IMR-90 (cell line): ENCODE measurements around the gene ZNF609. TPM values are rescaled to one million over a fixed set of nuclear protein-coding genes. Genes with fewer than 3 reads are reported as not detected.

Source experiments
- ATAC-seq: fragments of 200-7000 bp; cut with Tn5 transposase; 2 replicates; pipeline ENCODE4 v1.9.1; 2020; ENCODE audit warnings: low read depth, mild to moderate bottlenecking, moderate library complexity
- BruUV-seq: library from RNA; stranded (reverse); fragments of 400-500 nt; replicated peaks from 2 replicates; lab custom pipeline; 2021; lab: Mats Ljungman, UMichigan
- CTCF ChIA-PET: fragments of 300-600 bp; formaldehyde crosslinking; extraction: SDS; loops from one replicate; lab custom pipeline; 2021; ENCODE audit warnings: antibody characterized with exemption; lab: Yijun Ruan, JAX
- POLR2A ChIA-PET: fragments of 300-600 bp; sonication (Branson Sonifier 250); formaldehyde crosslinking; loops from one replicate; lab custom pipeline; 2022; ENCODE audit warnings: antibody characterized with exemption; ENCODE audit not compliant: unreplicated experiment; lab: Charles Lee
- DNase-seq: peaks from one replicate; pipeline ENCODE4 v3.0.0; 2013
- H2AFZ ChIP-seq: replicated peaks from 2 replicates; pipeline ENCODE3; 2013; ENCODE audit warnings: low read length, mild to moderate bottlenecking; ENCODE audit not compliant: poor library complexity
- H2AK5ac ChIP-seq: 2 replicates; pipeline ENCODE4 v1.6.1; 2013; ENCODE audit warnings: low read depth, low read length, inconsistent platforms
- H2AK9ac ChIP-seq: replicated peaks from 2 replicates; pipeline ENCODE3; 2013; ENCODE audit warnings: mild to moderate bottlenecking, low read depth, low read length, moderate library complexity; ENCODE audit not compliant: poor library complexity
- H2BK120ac ChIP-seq: 2 replicates; pipeline ENCODE4 v1.6.1; 2013; ENCODE audit warnings: low read depth, low read length, inconsistent platforms
- H2BK15ac ChIP-seq: 3 replicates; pipeline ENCODE4 v1.6.1; 2013; ENCODE audit warnings: low read depth, low read length, inconsistent platforms
- H2BK20ac ChIP-seq: 2 replicates; pipeline ENCODE4 v1.6.1; 2013; ENCODE audit warnings: low read depth, mild to moderate bottlenecking, inconsistent platforms, low read length, moderate library complexity
- H2BK5ac ChIP-seq: 2 replicates; pipeline ENCODE4 v1.6.1; 2013; ENCODE audit warnings: mild to moderate bottlenecking, low read depth, low read length, inconsistent platforms; ENCODE audit not compliant: poor library complexity, severe bottlenecking
- H3K14ac ChIP-seq: replicated peaks from 2 replicates; pipeline ENCODE4 v1.6.1; 2013; ENCODE audit warnings: low read depth, low read length, inconsistent platforms
- H3K18ac ChIP-seq: 2 replicates; pipeline ENCODE4 v1.6.1; 2013; ENCODE audit warnings: low read depth, low read length, control low read depth
- H3K23ac ChIP-seq: 2 replicates; pipeline ENCODE4 v1.6.1; 2013; ENCODE audit warnings: low read depth, low read length, inconsistent platforms
- H3K27ac ChIP-seq: 2 replicates; pipeline ENCODE4 v1.5.1; 2013; ENCODE audit warnings: mild to moderate bottlenecking, control low read depth, low read length; ENCODE audit not compliant: insufficient read depth
- H3K27me3 ChIP-seq: 2 replicates; pipeline ENCODE4 v1.6.1; 2013; ENCODE audit warnings: low read length; ENCODE audit not compliant: control insufficient read depth, insufficient read depth
- H3K36me3 ChIP-seq: 2 replicates; pipeline ENCODE4 v1.6.1; 2013; ENCODE audit warnings: low read length, mixed read lengths; ENCODE audit not compliant: control insufficient read depth, insufficient read depth
- H3K4ac ChIP-seq: 2 replicates; pipeline ENCODE4 v1.6.1; 2013; ENCODE audit warnings: low read depth, low read length, inconsistent platforms
- H3K4me1 ChIP-seq: 2 replicates; pipeline ENCODE4 v1.6.1; 2013; ENCODE audit warnings: low read length, mixed read lengths; ENCODE audit not compliant: control insufficient read depth, insufficient read depth
- H3K4me2 ChIP-seq: 2 replicates; pipeline ENCODE4 v1.6.1; 2013; ENCODE audit warnings: low read depth, mild to moderate bottlenecking, control low read depth, low read length, moderate library complexity
- H3K4me3 ChIP-seq: 2 replicates; pipeline ENCODE4 v1.5.1; 2013; ENCODE audit warnings: low read depth, mild to moderate bottlenecking, control low read depth, low read length, moderate library complexity; ENCODE audit not compliant: insufficient read depth
- H3K56ac ChIP-seq: 2 replicates; pipeline ENCODE4 v1.6.1; 2013; ENCODE audit warnings: low read length, inconsistent platforms; ENCODE audit not compliant: insufficient read depth; ENCODE audit errors: extremely low read depth
- H3K79me1 ChIP-seq, 2 experiments: 2 replicates each; pipeline ENCODE4 v1.6.1; 2013; ENCODE audit warnings: low read length in 2 of 2, inconsistent platforms in 1 of 2, low read depth in 1 of 2
- H3K9ac ChIP-seq: 2 replicates; pipeline ENCODE4 v1.6.1; 2013; ENCODE audit warnings: low read depth, low read length, control low read depth
- H3K9me1 ChIP-seq: 2 replicates; pipeline ENCODE4 v1.6.1; 2013; ENCODE audit warnings: low read length, inconsistent platforms; ENCODE audit not compliant: insufficient read depth
- H3K9me3 ChIP-seq: 2 replicates; pipeline ENCODE4 v1.6.1; 2013; ENCODE audit warnings: low read length; ENCODE audit not compliant: control insufficient read depth, insufficient read depth
- H4K20me1 ChIP-seq: 2 replicates; pipeline ENCODE4 v1.6.1; 2013; ENCODE audit warnings: low read length, inconsistent platforms; ENCODE audit not compliant: insufficient read depth
- H4K5ac ChIP-seq: 2 replicates; pipeline ENCODE4 v1.6.1; 2013; ENCODE audit warnings: mild to moderate bottlenecking, low read depth, low read length, control low read depth
- H4K8ac ChIP-seq, 2 experiments: 2 replicates each; pipeline ENCODE4 v1.6.1; 2013; ENCODE audit warnings: low read depth in 2 of 2, low read length in 2 of 2, control low read depth in 1 of 2, inconsistent platforms in 1 of 2
- H4K91ac ChIP-seq: 2 replicates; pipeline ENCODE4 v1.6.1; 2013; ENCODE audit warnings: low read depth, low read length, inconsistent platforms; ENCODE audit not compliant: insufficient read depth
- BHLHE40 ChIP-seq: fragments of 150-350 bp; IDR thresholded peaks from 2 replicates; pipeline ENCODE4 v1.6.1; 2016; ENCODE audit warnings: mild to moderate bottlenecking, low read depth, low read length
- CHD1 ChIP-seq: IDR thresholded peaks from 2 replicates; pipeline ENCODE4 v1.6.1; 2012; ENCODE audit warnings: low read depth, low read length, improper control_type of control experiment
- MAZ ChIP-seq: IDR thresholded peaks from 2 replicates; pipeline ENCODE4 v1.6.1; 2012; ENCODE audit warnings: low read depth, mild to moderate bottlenecking, low read length, improper control_type of control experiment, moderate library complexity, borderline replicate concordance
- MXI1 ChIP-seq: IDR thresholded peaks from 2 replicates; pipeline ENCODE4 v1.6.1; 2012; ENCODE audit warnings: low read depth, mild to moderate bottlenecking, low read length, moderate library complexity, borderline replicate concordance
- NFE2L2 ChIP-seq: fragments of 150-350 bp; IDR thresholded peaks from 2 replicates; pipeline ENCODE4 v1.6.1; 2016; ENCODE audit warnings: low read depth, mild to moderate bottlenecking, low read length
- RAD21 ChIP-seq: IDR thresholded peaks from 2 replicates; pipeline ENCODE4 v1.6.1; 2012; ENCODE audit warnings: low read length, improper control_type of control experiment
- RFX5 ChIP-seq: IDR thresholded peaks from 2 replicates; pipeline ENCODE4 v1.8.0; 2012; ENCODE audit warnings: low read depth, mild to moderate bottlenecking, low read length, moderate library complexity
- WGBS, 2 experiments: methylation state at CpG; one replicate each; pipeline versions ENCODE4 v1.1.5 to v1.1.7; 2013; ENCODE audit warnings: missing lambda C conversion rate in 2 of 2; ENCODE audit not compliant: insufficient read length in 1 of 2; ENCODE audit errors: extremely low coverage in 2 of 2; 5-methylcytosine and 5-hydroxymethylcytosine counted together
- dilution Hi-C: fragments of 300-500 bp; cut with HindIII; formaldehyde crosslinking; loops from one replicate; pipeline ENCODE4 v1.14.3; 2018; ENCODE audit warnings: low sequenced_read_pairs; ENCODE audit not compliant: unreplicated experiment
- in situ Hi-C: fragments of 300-500 bp; cut with MboI; formaldehyde crosslinking; loops from 3 replicates; pipeline ENCODE4 v1.14.3; 2019; ENCODE audit warnings: low sequenced_read_pairs, inconsistent platforms, mixed read lengths
- intact Hi-C: fragments of 100-400 bp; cut with micrococcal nuclease; formaldehyde crosslinking; loops from 2 replicates; pipeline ENCODE4 v1.10.0; 2022
- polyA plus RNA-seq, 3 experiments: library from polyadenylated mRNA; depleted of rRNA; stranded (reverse); fragments of >200 nt; gene quantifications; 2 replicates each; pipeline ENCODE4 v1.2.3, GENCODE V29; 2012; ENCODE audit warnings: low replicate concordance in 1 of 3
- total RNA-seq: library from RNA; depleted of rRNA; stranded (reverse); fragments of >200 nt; gene quantifications from 2 replicates; pipeline ENCODE4 v1.2.3, GENCODE V29; 2012
- TF ChIP-seq, protein P1 (sequence below): fragments of 150-350 bp; IDR thresholded peaks from 2 replicates; pipeline ENCODE4 v1.6.1; 2017; ENCODE audit warnings: mild to moderate bottlenecking, antibody characterized with exemption, low read length, low read depth

The ZNF609 gene
- total and polyA plus RNA-seq, 2 of the 4 experiments (the other 2 are of a cell fraction), result 10.4 to 12.5 TPM

DNA sequence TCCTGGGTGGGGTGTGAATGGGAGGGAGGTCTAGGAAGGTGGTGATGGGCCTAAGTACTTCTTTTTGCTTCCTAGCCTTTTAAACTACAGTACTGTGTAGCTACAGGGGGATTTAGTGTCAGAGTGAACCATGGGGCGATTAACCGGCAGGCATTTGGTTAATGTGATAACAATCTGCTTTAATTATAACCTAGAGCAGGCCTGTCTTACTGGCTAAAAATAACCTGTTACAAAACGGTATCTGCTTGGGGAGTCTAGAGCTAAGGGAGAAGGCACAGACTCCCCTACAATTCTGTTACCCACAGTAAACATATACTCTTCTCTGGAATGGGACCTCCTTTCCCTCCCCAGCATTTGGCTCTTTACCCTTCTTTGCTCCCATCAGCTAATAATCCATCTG, 229.6 kb downstream of the ZNF609 start:
- no peaks in the 10 kb centered on the region for H3K9me3 ChIP-seq
- no peak overlapping the region for H3K18ac ChIP-seq
- TF ChIP-seq, protein P1, sequence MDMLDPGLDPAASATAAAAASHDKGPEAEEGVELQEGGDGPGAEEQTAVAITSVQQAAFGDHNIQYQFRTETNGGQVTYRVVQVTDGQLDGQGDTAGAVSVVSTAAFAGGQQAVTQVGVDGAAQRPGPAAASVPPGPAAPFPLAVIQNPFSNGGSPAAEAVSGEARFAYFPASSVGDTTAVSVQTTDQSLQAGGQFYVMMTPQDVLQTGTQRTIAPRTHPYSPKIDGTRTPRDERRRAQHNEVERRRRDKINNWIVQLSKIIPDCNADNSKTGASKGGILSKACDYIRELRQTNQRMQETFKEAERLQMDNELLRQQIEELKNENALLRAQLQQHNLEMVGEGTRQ, result no peak
- TF ChIP-seq RFX5 (no peak), MAZ (no peak), BHLHE40 (no peak), NFE2L2 (no peak), RAD21 (no peak), CHD1 (no peak), MXI1 (no peak)
- H3K27me3 ChIP-seq, result no peaks in the 10 kb centered on the region
- ATAC-seq (no peak), DNase-seq (no peak)
- no peak overlapping the region for H2BK15ac ChIP-seq
- H3K14ac ChIP-seq, result no peak overlapping the region
- ChIA-PET POLR2A (no interaction called here), CTCF (no interaction called here)
- H3K4me1 ChIP-seq, result peaks cover 9% of the 10 kb centered on the region
- H3K4me2 ChIP-seq, result no peak overlapping the region
- dilution Hi-C loops, result no loop called here
- H3K9ac ChIP-seq, result no peak overlapping the region
- intact Hi-C loops, result no loop called here
- BruUV-seq, result no TSS peak
- H2AFZ ChIP-seq, result no peak overlapping the region
- H4K91ac ChIP-seq, result no peak overlapping the region
- WGBS, 2 experiments, result no CpG with 5 or more reads among the region's 3 CpGs
- no peak overlapping the region for H3K23ac ChIP-seq
- H3K27ac ChIP-seq, result no peak overlapping the region
- no peak overlapping the region for H3K4me3 ChIP-seq
- H4K8ac ChIP-seq, result no peak overlapping the region
- no peak overlapping the region for H2AK9ac ChIP-seq
- H4K5ac ChIP-seq, result no peak overlapping the region
- H2BK120ac ChIP-seq, result no peak overlapping the region
- peaks cover 28% of the 10 kb centered on the region for H4K20me1 ChIP-seq
- H3K9me1 ChIP-seq, result peaks cover 4% of the 10 kb centered on the region
- H3K56ac ChIP-seq, result no peak overlapping the region
- H3K79me1 ChIP-seq, result peaks cover 34 to 65% of the 10 kb centered on the region in 2 experiments
- no peak overlapping the region for H2AK5ac ChIP-seq
- no peak overlapping the region for H2BK5ac ChIP-seq
- H3K4ac ChIP-seq, result no peak overlapping the region
- no peak overlapping the region for H2BK20ac ChIP-seq
- H3K36me3 ChIP-seq, result peaks cover 58% of the 10 kb centered on the region
- in situ Hi-C loops, result no loop called here
